ENCODE data around the gene LBH.

The LBH gene

GRCh38 chr2:30213907-30214463 is 17.3 kb upstream of the LBH start:
- TF ChIP-seq TAF1 (IDR thresholded peaks at IDR 0.05; ENCODE audit: low read depth, low read length) (no peak), PAX5 (IDR thresholded peaks at IDR 0.05; ENCODE audit: insufficient read depth, low read length, severe bottlenecking) (no peak), POLR2AphosphoS5 (IDR thresholded peaks at IDR 0.05; ENCODE audit: low read depth, low read length) (no peak), POLR2A (IDR thresholded peaks at IDR 0.05; ENCODE audit: low read depth, low read length) (no peak), SPI1 (IDR thresholded peaks at IDR 0.05; ENCODE audit: low read depth, low read length) (no peak), POU2F2 (IDR thresholded peaks at IDR 0.05; ENCODE audit: low read depth, low read length) (no peak)
- DNase-seq (ENCODE audit: insufficient read length, low spot score) (no peak), FAIRE-seq (no peak)

DNA sequence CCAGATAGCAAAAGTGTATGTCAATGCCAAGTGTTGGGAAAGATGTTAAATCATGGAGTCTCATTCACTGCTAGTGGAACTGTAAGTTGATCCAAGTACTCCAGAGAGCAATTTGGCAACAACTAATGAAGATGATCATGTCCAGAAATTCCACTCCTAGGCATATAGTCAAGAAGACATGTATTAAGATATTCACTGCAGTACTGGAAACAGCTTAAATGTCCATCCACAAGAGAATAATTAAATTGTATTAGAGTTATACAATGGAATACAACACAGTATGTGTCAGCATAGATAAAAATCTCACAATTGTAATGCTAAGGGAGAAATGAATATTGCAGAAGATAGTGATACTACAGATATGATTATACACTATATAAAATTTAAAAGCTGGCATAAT is 15.2 kb upstream of the LBH start:
- FAIRE-seq (no peak), DNase-seq (ENCODE audit: insufficient read length, low spot score) (no peak)
- TF ChIP-seq PAX5 (IDR thresholded peaks at IDR 0.05; ENCODE audit: insufficient read depth, low read length, severe bottlenecking) (no peak), POLR2AphosphoS5 (IDR thresholded peaks at IDR 0.05; ENCODE audit: low read depth, low read length) (no peak), POLR2A (IDR thresholded peaks at IDR 0.05; ENCODE audit: low read depth, low read length) (no peak)

DNA sequence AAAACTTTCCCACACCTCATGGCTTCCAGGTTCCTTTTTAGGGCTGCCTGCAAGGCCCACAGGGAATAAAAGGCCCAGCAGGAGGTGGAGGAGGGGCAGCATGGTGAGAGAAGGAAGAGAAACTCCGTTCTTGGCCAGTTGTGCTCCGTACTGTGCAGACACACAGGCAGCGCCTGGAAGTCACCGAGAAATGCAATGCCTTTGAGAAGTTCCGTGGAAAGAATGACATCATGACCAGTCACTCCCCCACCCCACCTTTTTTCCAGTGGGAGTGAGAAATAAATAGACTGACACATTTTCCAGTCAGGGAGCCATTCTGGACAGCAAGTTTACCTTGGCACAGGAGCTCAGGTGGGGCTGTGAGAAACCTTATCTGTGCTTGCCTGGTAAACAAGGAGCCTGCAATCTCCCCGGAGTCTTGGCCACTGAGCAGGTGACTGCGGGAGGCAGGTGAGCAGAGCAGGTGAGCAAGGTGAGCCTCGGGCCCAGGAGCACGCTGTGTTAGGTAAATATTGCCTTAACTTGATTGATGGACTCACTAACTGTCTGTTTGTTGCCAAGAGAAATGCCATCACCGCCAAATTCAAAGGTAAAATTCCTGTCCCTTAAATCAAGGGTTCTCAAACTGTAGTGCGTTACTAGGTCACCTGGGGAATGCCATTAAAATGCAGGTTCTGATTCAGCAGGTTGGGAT is 13.5 kb upstream of the LBH start:
- TF ChIP-seq POLR2AphosphoS5 (IDR thresholded peaks at IDR 0.05; ENCODE audit: low read depth, low read length) (no peak), SPI1 (IDR thresholded peaks at IDR 0.05; ENCODE audit: low read depth, low read length) (peak; percentile 59), POLR2A (IDR thresholded peaks at IDR 0.05; ENCODE audit: low read depth, low read length) (no peak), PAX5 (IDR thresholded peaks at IDR 0.05; ENCODE audit: insufficient read depth, low read length, severe bottlenecking) (no peak), TAF1 (IDR thresholded peaks at IDR 0.05; ENCODE audit: low read depth, low read length) (no peak), POU2F2 (IDR thresholded peaks at IDR 0.05; ENCODE audit: low read depth, low read length) (no peak)
- DNase-seq (ENCODE audit: insufficient read length, low spot score): no peak
- peak; percentile 74 for FAIRE-seq

- FAIRE-seq: no peak
Measured at GRCh38 chr2:30218338-30218713, 13.0 kb upstream of the LBH start.

GRCh38 chr2:30218814-30219213 is 12.5 kb upstream of the LBH start:
- DNase-seq (ENCODE audit: insufficient read length, low spot score) (no peak), FAIRE-seq (no peak)
- TF ChIP-seq SPI1 (IDR thresholded peaks at IDR 0.05; ENCODE audit: low read depth, low read length) (no peak), TAF1 (IDR thresholded peaks at IDR 0.05; ENCODE audit: low read depth, low read length) (no peak), POLR2A (IDR thresholded peaks at IDR 0.05; ENCODE audit: low read depth, low read length) (no peak), POLR2AphosphoS5 (IDR thresholded peaks at IDR 0.05; ENCODE audit: low read depth, low read length) (no peak), PAX5 (IDR thresholded peaks at IDR 0.05; ENCODE audit: insufficient read depth, low read length, severe bottlenecking) (no peak), POU2F2 (IDR thresholded peaks at IDR 0.05; ENCODE audit: low read depth, low read length) (no peak)

More at GRCh38 chr2:30218338-30218713, 13.0 kb upstream of the LBH start:
- DNase-seq (ENCODE audit: insufficient read length, low spot score): no peak
- no peak for TF ChIP-seq POU2F2 (IDR thresholded peaks at IDR 0.05; ENCODE audit: low read depth, low read length)
- TF ChIP-seq SPI1 (IDR thresholded peaks at IDR 0.05; ENCODE audit: low read depth, low read length): no peak
- no peak for TF ChIP-seq TAF1 (IDR thresholded peaks at IDR 0.05; ENCODE audit: low read depth, low read length)
- TF ChIP-seq PAX5 (IDR thresholded peaks at IDR 0.05; ENCODE audit: insufficient read depth, low read length, severe bottlenecking): no peak
- no peak for TF ChIP-seq POLR2AphosphoS5 (IDR thresholded peaks at IDR 0.05; ENCODE audit: low read depth, low read length)
- no peak for TF ChIP-seq POLR2A (IDR thresholded peaks at IDR 0.05; ENCODE audit: low read depth, low read length)

DNA sequence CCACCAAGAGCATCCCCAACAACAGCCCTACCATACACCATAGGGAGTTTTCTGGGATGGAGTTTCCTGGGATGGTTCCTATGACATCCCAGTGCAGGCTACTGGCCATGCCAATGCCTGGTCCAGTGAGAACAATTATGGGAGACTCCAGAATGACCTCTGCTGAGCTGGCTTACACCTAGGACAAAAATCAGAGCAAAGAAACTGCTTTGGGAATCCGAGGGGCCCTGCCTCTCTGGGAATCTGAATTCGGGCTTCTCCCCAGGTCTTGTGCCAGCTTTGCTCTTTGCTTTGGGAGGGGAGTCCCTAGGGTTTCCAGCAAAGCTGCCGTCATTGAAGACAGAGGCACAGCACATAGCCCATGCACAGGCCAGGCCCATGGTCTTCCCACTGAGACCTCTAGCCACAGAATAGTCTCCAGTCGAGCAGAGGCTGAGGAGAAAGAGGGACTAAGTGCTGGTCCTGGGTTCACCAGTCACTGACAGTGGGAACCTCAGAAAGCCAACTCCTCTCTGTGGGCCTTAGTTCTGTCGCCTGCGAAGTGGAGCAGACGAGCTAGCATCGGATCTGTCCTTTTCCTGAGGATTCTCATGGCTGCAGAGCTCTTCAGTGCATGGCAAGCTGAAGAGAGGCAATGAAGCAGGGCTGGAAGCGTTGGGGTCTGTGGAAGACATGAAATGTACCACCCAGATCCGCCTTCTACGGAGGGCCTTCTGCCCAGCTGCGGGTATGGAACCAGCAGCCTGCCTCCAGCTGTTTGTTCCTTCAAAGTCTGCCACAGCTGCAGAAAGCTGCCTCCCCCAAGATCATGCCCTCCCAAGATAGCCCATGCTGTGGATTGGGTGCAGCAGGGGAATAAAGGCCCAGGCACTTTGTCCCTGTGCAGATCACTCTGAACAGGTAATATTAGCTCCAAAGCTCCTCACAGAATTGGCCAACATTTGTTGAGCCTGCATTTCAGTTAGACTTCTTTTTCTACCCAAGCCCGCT is 11.2 kb upstream of the LBH start:
- DNase-seq (ENCODE audit: insufficient read length, low spot score) (no peak), FAIRE-seq (no peak)
- TF ChIP-seq TAF1 (IDR thresholded peaks at IDR 0.05; ENCODE audit: low read depth, low read length) (no peak), SPI1 (IDR thresholded peaks at IDR 0.05; ENCODE audit: low read depth, low read length) (no peak), POLR2AphosphoS5 (IDR thresholded peaks at IDR 0.05; ENCODE audit: low read depth, low read length) (no peak), PAX5 (IDR thresholded peaks at IDR 0.05; ENCODE audit: insufficient read depth, low read length, severe bottlenecking) (no peak), POLR2A (IDR thresholded peaks at IDR 0.05; ENCODE audit: low read depth, low read length) (no peak), POU2F2 (IDR thresholded peaks at IDR 0.05; ENCODE audit: low read depth, low read length) (no peak)

- FAIRE-seq: no peak
- DNase-seq (ENCODE audit: insufficient read length, low spot score): no peak
- TF ChIP-seq POLR2AphosphoS5 (IDR thresholded peaks at IDR 0.05; ENCODE audit: low read depth, low read length): no peak
- no peak for TF ChIP-seq POU2F2 (IDR thresholded peaks at IDR 0.05; ENCODE audit: low read depth, low read length)
- TF ChIP-seq SPI1 (IDR thresholded peaks at IDR 0.05; ENCODE audit: low read depth, low read length): no peak
- TF ChIP-seq PAX5 (IDR thresholded peaks at IDR 0.05; ENCODE audit: insufficient read depth, low read length, severe bottlenecking): no peak
- no peak for TF ChIP-seq TAF1 (IDR thresholded peaks at IDR 0.05; ENCODE audit: low read depth, low read length)
- no peak for TF ChIP-seq POLR2A (IDR thresholded peaks at IDR 0.05; ENCODE audit: low read depth, low read length)
Measured at GRCh38 chr2:30221531-30221930, 9.8 kb upstream of the LBH start.

DNA sequence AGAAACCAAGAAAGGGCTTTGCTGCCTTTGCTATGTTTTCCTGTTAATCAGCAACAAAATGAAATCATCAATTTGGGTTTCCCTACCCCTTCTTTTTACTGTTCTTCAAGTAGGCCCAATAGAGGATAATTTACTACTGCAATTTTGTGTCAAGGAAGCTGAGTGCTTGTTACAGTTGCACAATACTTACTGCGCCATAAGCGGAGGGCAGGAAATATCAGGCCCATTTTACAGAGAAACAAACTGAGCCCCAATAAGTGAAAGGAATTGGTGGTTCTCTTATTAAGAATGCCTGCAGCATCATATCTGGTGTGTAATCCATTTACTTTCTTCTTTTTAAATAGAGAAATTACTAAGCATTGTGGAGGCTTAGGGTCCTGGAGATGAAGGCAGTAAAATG is 9.3 kb upstream of the LBH start:
- no peak for TF ChIP-seq PAX5 (IDR thresholded peaks at IDR 0.05; ENCODE audit: insufficient read depth, low read length, severe bottlenecking)
- no peak for TF ChIP-seq TAF1 (IDR thresholded peaks at IDR 0.05; ENCODE audit: low read depth, low read length)
- TF ChIP-seq POLR2AphosphoS5 (IDR thresholded peaks at IDR 0.05; ENCODE audit: low read depth, low read length): no peak
- TF ChIP-seq POU2F2 (IDR thresholded peaks at IDR 0.05; ENCODE audit: low read depth, low read length): no peak
- TF ChIP-seq SPI1 (IDR thresholded peaks at IDR 0.05; ENCODE audit: low read depth, low read length): no peak
- TF ChIP-seq POLR2A (IDR thresholded peaks at IDR 0.05; ENCODE audit: low read depth, low read length): no peak
- FAIRE-seq (no peak), DNase-seq (ENCODE audit: insufficient read length, low spot score) (no peak)

Data from GM12891 (cell line).